ENCODE measurements around the gene RIC8B.

Gene RIC8B

GRCh38 chr12:106883426-106883825 is 108.9 kb downstream of the RIC8B start:
- peaks cover 8% of the 10 kb centered on the region for H3K4me1 Mint-ChIP-seq

GRCh38 chr12:106885026-106885425 is 110.5 kb downstream of the RIC8B start:
- Mint-ChIP-seq H3K9me3 (no peaks in the 10 kb centered on the region), H3K27ac (peak overlapping the region; percentile 63), H3K4me3 (no peak overlapping the region), H3K36me3 (ENCODE audit: low read depth) (peaks cover 55% of the 10 kb centered on the region), H3K4me1 (peaks cover 8% of the 10 kb centered on the region), H3K27me3 (ENCODE audit: low read depth, poor library complexity) (no peaks in the 10 kb centered on the region)
- no peak for DNase-seq
- TF ChIP-seq CTCF (IDR thresholded peaks at IDR 0.05) = no peak

More at GRCh38 chr12:106883426-106883825, 108.9 kb downstream of the RIC8B start:
- Mint-ChIP-seq H3K9me3 (no peaks in the 10 kb centered on the region), H3K27ac (peak overlapping the region; percentile 1), H3K36me3 (ENCODE audit: low read depth) (peaks cover 60% of the 10 kb centered on the region), H3K27me3 (ENCODE audit: low read depth, poor library complexity) (no peaks in the 10 kb centered on the region), H3K4me3 (no peak overlapping the region)
- TF ChIP-seq CTCF (IDR thresholded peaks at IDR 0.05) = no peak
- DNase-seq = no peak

GRCh38 chr12:106885541-106886249 is 111.2 kb downstream of the RIC8B start:
- TF ChIP-seq CTCF (IDR thresholded peaks at IDR 0.05) = no peak
- peaks cover 48% of the 10 kb centered on the region for H3K36me3 Mint-ChIP-seq (ENCODE audit: low read depth)
- H3K27ac Mint-ChIP-seq = no peak overlapping the region
- peaks cover 8% of the 10 kb centered on the region for H3K4me1 Mint-ChIP-seq
- DNase-seq = no peak
- H3K9me3 Mint-ChIP-seq = no peaks in the 10 kb centered on the region
- no peaks in the 10 kb centered on the region for H3K27me3 Mint-ChIP-seq (ENCODE audit: low read depth, poor library complexity)
- H3K4me3 Mint-ChIP-seq = no peak overlapping the region

- Mint-ChIP-seq H3K36me3 (ENCODE audit: low read depth) (peaks cover 36% of the 10 kb centered on the region), H3K27ac (no peak overlapping the region), H3K4me3 (no peak overlapping the region), H3K9me3 (no peaks in the 10 kb centered on the region), H3K27me3 (ENCODE audit: low read depth, poor library complexity) (no peaks in the 10 kb centered on the region), H3K4me1 (peaks cover 16% of the 10 kb centered on the region)
- no peak for TF ChIP-seq CTCF (IDR thresholded peaks at IDR 0.05)
- no peak for DNase-seq
These were observed 112.5 kb downstream of the RIC8B start for GRCh38 chr12:106886932-106887331.

- Mint-ChIP-seq H3K4me1 (peaks cover 21% of the 10 kb centered on the region), H3K27ac (no peak overlapping the region)
These were observed 114.0 kb downstream of the RIC8B start for GRCh38 chr12:106888348-106888970.

More at GRCh38 chr12:106888348-106888970, 114.0 kb downstream of the RIC8B start:
- no peak for DNase-seq
- Mint-ChIP-seq H3K4me3 (no peak overlapping the region), H3K27me3 (ENCODE audit: low read depth, poor library complexity) (no peaks in the 10 kb centered on the region), H3K36me3 (ENCODE audit: low read depth) (peaks cover 21% of the 10 kb centered on the region), H3K9me3 (no peaks in the 10 kb centered on the region)
- TF ChIP-seq CTCF (IDR thresholded peaks at IDR 0.05) = no peak

Measured in nephron progenitor cell (in vitro differentiated cells).